NCI-H146 (cell line): ENCODE measurements around the gene ADO.

Source experiments
- DNase-seq: peaks from one replicate; lab custom pipeline; 2025; lab: John Stamatoyannopoulos, UW

The ADO gene

DNA sequence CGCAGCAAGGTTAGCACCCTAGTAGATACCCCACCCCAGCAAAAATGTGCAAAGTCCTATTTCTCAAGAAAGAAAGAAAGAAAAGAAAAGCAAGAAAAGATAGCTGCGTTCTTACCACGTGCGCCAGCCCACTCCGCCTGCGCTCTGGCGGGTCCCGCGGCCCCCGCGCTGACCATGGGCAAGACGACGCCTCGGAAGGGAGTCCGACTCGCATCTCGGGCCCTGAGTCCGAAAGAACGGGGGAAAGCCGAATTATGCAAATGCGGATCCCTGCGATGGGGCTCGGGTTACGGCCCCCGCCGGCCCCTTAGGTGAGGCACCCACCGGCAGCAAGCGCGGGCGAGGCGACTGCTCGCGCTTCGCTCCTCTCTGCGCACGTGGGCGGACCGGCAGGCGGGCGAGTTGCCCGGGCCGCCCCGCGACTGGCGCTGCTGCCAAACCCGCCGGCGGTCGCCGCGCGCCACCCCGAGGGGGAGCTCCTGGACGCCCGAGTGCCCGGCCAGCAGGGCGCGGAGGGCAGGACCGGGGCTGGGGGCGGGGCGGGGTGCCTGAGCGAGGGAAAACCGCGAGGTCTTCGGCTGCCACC is 14.0 kb downstream of the ADO start:
- DNase-seq: no peak

DNA sequence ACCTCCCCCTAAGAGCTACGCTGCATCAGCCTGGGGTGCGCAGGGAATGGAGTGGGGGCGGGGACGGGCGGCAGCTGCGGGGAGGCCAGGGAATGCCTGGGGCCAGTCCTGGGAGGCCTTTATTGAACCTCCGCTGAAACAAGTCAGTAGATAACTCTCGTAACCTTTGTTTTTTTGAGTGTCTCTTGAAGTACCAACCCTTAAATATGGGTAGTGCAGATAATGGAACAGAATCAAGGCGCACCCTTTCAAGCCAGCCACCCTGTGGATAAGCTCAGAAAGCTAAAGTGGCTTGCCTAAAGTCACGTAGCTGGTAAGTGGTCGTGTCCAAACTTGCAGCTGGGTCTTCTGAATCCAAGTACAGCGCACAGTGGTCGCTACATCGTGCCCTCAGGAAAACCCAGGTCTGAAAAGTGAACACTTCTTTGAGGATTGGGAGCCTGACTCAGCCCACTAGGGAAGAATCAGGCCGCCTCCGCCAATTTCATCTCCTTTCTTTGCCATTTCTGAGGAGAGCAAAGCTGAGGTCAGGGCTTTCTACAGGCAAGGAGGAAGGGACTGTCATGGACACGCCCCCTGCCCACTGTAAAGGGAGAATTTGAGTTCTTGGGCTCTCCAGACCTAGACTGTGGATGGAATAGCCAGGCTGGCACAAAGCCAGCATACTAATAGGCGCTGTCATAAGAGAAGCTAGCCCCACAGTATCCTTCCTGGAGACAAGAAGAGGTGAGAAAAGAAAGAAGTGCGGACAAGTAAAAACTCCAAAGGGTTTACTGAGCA is 14.8 kb downstream of the ADO start:
- DNase-seq: no peak

DNA sequence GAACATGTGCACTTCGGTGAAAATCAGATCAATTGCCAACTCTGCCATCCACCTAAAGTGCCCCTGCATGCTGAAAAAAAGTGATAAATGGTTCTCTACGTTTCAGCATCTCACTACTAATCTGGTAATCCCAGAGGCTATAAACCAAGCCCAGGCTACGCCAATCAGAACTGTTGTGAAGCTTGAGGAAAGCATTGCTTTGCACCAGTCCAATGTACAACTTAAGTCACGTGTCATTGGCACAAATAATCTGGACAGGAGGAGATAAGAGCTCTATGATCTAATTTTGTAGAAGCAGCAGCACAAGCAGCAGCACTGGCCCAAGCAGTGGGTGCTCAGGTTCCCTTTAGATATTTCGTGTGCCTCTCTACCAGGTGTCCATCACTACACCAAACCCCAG is 16.1 kb downstream of the ADO start:
- DNase-seq: no peak

- DNase-seq: no peak
Measured at GRCh38 chr10:62826273-62826672, 21.8 kb downstream of the ADO start.

- DNase-seq: no peak
Measured at GRCh38 chr10:62829622-62830021, 25.1 kb downstream of the ADO start.

DNA sequence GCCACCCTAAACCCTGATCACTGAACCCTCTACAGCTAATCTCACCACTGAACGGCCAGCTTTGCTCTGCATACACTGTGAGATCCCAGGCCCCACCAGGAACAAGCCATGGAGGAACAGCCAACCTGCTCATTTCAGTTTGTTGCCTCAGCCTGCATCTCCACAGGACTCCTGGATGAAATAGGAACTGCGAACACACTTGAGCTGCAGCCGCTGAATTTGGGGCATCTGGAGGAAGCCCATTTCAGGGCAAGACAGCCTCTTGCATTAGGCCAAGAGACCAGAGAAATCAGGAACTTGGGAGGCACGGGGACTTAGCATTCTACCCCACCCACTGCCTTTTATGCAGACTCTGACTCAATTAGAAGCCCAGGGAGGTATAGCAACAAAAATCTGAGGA is 26.2 kb downstream of the ADO start:
- DNase-seq: no peak

- no peak for DNase-seq
Measured at GRCh38 chr10:62831346-62831745, 26.8 kb downstream of the ADO start.

- DNase-seq: no peak
Measured at GRCh38 chr10:62839590-62839989, 35.1 kb downstream of the ADO start.

DNA sequence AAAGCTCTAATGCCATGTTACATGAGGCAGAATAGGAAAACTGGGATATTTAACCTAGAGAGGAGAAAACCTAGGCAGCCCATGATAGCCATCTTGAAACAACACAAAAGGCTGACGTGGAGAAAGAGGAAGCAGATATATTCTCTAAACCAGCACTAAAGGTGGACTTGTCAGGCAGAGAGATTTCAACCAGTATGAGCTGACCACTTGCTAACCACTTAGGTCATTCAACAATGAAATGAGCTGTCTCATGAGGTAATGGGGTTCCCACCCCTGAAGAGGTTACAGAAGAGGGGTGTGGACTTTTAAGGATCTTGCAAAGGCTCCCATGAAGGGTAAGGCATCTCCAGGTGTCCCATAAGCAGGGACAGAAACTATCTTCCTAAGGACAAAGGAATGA is 38.5 kb downstream of the ADO start:
- no peak for DNase-seq

DNA sequence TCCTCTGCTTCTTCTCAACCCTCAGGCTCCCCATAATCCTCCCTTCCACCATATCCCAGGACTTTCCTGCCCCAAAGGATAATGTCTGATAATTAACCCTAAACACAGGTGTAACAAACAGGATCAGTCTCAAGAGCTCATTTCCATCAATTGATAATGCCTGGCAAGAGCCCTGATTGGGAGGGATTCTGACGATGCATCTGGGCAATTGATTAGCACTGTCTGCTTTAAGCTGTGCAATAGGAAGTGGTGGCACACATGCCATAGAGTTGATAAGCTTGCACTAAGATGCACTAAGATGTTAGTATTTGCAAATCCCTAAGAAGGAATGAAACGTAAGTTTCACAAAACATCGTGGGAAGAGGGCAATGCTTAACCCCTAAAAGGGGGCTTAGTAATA is 39.1 kb downstream of the ADO start:
- DNase-seq: no peak

- no peak for DNase-seq
Measured at GRCh38 chr10:62844280-62845011, 39.9 kb downstream of the ADO start.

DNA sequence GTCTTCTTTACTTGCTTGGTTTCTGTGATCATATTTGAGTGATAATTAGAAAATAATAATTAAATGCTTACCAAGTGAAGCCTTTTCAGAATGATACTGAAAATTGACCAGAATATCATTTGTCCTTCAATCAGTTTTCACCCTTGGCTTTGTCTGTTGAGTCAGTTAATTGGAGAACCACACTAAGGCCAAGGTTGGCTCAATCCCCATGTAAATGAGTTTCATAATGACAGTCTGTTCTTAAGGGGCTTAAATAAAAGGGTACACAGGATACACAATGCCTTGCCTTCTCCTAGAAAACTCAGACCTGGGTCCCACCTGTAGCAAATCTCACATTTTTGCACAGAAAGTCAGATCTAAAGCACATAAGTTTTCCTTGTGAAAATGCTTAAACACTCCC is 42.9 kb downstream of the ADO start:
- no peak for DNase-seq

DNA sequence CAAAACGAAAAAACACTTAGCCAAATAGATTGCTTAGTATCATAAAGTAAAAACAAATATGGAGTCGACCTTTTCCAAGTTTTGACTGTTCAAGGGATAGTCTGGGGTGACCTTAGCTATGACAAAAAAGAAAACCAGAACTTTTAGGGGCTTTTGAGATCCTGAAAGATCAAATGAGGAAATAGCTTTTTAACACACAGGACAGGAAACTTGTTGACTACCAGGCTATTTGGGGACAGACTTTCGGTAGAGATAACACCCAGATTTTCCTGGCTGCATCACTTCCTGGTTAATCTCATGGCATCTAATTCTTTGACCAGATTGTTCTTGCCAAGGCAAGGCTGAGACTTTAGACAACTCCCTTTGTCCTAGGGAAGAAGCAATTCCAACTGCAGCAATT is 46.1 kb downstream of the ADO start:
- DNase-seq: no peak

DNA sequence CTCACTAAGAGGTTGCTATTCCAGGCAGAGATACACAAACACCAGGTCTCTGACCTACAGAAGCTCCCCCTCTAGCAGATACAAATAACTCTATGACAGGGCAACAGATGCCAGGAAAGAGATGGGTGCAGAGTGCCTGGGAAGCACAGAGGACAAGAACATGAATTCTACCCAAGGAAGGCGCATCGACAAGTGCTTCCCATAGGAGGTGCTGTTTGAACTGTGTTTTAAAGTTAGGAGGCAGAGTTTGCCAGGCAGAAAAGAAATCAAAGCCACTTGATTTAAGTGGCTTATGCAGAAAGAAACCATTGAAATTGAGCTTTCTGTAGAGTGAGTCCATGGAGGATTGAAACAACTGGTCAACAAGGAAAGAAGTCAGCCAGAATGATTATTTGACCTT is 46.9 kb downstream of the ADO start:
- DNase-seq: no peak

DNA sequence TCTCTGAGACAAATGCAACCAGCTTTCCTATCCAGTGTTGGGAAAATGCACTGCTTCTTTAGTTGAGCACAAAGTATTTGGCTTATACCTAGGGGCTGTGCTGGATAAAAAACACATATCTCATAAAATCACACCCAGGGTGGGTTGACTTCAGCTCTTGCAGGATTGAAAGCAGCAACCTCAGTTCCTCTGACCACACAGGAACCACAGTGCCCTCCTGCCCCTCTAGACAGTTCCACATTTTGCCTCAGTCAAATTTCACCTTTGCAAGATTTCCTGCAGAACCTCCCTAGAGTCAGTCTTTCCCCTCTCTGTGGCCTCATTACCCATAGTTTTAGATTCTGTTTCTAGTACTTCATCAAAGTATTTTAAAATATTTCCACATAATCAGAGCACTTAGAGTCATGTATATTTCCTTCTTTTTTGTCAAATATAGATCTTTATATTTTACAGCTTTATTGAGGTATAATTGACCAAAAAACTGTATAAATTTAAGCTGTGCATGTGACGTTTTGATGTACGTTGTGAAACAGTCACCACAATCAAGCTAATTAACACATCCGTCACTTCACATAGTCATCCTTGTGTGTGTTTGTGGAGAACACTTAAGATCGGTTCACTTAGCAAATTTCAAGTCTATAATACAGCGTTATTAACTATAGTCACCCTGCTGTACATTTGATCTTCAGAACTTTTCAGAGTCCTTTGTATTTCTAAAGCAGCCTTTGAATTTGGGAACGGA is 48.6 kb downstream of the ADO start:
- no peak for DNase-seq

DNA sequence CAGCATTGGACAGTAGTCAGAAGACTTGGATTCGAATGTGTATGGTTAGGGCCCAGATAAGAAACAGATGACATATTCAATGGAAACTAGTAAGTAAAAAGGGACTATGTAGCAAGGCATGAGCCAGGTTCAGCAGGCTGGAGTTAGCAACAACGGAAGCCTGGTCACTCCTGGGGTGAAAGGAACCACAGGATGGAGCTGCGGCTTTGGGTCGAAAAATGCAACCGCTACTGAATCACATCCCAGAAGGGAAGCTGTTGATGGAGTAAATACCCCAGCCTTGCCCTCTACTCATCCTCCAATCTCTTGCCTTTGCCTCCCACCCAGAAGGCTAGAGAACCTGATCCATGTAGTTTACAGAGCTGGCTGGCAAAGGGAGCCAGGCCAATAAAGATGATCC is 49.2 kb downstream of the ADO start:
- no peak for DNase-seq

DNA sequence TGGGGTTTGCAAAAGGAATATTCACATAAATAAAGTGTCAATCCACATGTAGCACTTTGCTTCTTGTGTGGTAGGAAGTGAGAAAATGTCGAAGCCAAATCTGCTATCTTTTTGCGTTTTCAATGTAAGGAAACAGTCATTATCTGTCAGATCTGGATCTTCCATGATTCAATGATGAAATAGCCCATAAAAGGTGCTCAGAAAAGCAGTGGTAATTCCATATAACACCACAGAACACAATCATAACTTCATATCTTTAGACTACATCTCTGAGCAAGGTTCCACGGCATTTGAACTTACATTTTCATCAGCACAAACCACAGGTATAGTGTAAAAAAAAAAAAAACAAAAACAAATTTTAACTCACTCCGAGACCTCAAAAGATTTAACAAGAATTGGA is 51.5 kb downstream of the ADO start:
- no peak for DNase-seq
